Loucy (cell line): ENCODE results near the gene CTRB1.

Experiments used
- H2AFZ ChIP-seq: fragments of 200-600 bp; sonication (generic); 2 replicates; pipeline ENCODE4 v1.6.0; 2016; ENCODE audit warnings: antibody characterized with exemption, mild to moderate bottlenecking, low read length, moderate library complexity
- H3F3A ChIP-seq: fragments of 200-600 bp; 2 replicates; pipeline ENCODE4 v1.6.0; 2016; ENCODE audit warnings: antibody characterized with exemption, low read depth, mild to moderate bottlenecking
- H3K27me3 ChIP-seq: fragments of 200-600 bp; sonication (generic); 2 replicates; pipeline ENCODE4 v1.6.1; 2014; ENCODE audit warnings: low read length, mild to moderate bottlenecking; ENCODE audit not compliant: insufficient read depth, poor library complexity, severe bottlenecking
- H3K36me3 ChIP-seq: fragments of 200-600 bp; sonication (generic); 2 replicates; pipeline ENCODE4 v1.6.1; 2016; ENCODE audit warnings: low read length; ENCODE audit not compliant: insufficient read depth
- H3K4me1 ChIP-seq: fragments of 200-600 bp; sonication (generic); 2 replicates; pipeline ENCODE4 v1.5.1; 2014; ENCODE audit warnings: low read length, mild to moderate bottlenecking; ENCODE audit not compliant: insufficient read depth, poor library complexity, severe bottlenecking
- H3K4me2 ChIP-seq: fragments of 200-600 bp; sonication (generic); 2 replicates; pipeline ENCODE4 v1.6.0; 2014; ENCODE audit warnings: antibody characterized with exemption, low read length, low read depth, mild to moderate bottlenecking; ENCODE audit not compliant: poor library complexity, severe bottlenecking
- H3K4me3 ChIP-seq: fragments of 200-600 bp; sonication (generic); 2 replicates; pipeline ENCODE4 v1.5.1; 2014; ENCODE audit warnings: low read length, mild to moderate bottlenecking, mixed read lengths; ENCODE audit not compliant: poor library complexity, severe bottlenecking
- H3K79me2 ChIP-seq: fragments of 200-600 bp; sonication (generic); 2 replicates; pipeline ENCODE4 v1.6.1; 2014; ENCODE audit warnings: low read length; ENCODE audit not compliant: insufficient read depth
- H3K9ac ChIP-seq: fragments of 200-600 bp; sonication (generic); 2 replicates; pipeline ENCODE4 v1.6.0; 2014; ENCODE audit warnings: mild to moderate bottlenecking, low read depth, low read length, moderate library complexity; ENCODE audit not compliant: poor library complexity, severe bottlenecking
- H3K9me2 ChIP-seq: fragments of 200-600 bp; sonication (generic); replicated peaks from 2 replicates; pipeline ENCODE4 v1.6.1; 2016; ENCODE audit warnings: low read depth, low read length, mixed read lengths
- H3K9me3 ChIP-seq: fragments of 200-600 bp; sonication (generic); 2 replicates; pipeline ENCODE4 v1.6.1; 2014; ENCODE audit warnings: mild to moderate bottlenecking, antibody characterized with exemption, low read length, low read depth; ENCODE audit not compliant: insufficient read depth
- H4K20me1 ChIP-seq: fragments of 200-600 bp; sonication (generic); 2 replicates; pipeline ENCODE4 v1.6.0; 2014; ENCODE audit warnings: antibody characterized with exemption, low read length, mild to moderate bottlenecking; ENCODE audit not compliant: insufficient read depth, poor library complexity, severe bottlenecking
- EZH2phosphoT487 ChIP-seq: fragments of 200-600 bp; IDR thresholded peaks from 2 replicates; pipeline ENCODE4 v1.6.1; 2018; ENCODE audit warnings: antibody characterized with exemption, mild to moderate bottlenecking, moderate library complexity, borderline replicate concordance
- TF ChIP-seq, protein P1 (sequence below): fragments of 200-600 bp; sonication (generic); conservative IDR thresholded peaks from 2 replicates; pipeline ENCODE4 v1.5.1; 2014; ENCODE audit warnings: mild to moderate bottlenecking, antibody characterized with exemption, low read length

Gene CTRB1

DNA sequence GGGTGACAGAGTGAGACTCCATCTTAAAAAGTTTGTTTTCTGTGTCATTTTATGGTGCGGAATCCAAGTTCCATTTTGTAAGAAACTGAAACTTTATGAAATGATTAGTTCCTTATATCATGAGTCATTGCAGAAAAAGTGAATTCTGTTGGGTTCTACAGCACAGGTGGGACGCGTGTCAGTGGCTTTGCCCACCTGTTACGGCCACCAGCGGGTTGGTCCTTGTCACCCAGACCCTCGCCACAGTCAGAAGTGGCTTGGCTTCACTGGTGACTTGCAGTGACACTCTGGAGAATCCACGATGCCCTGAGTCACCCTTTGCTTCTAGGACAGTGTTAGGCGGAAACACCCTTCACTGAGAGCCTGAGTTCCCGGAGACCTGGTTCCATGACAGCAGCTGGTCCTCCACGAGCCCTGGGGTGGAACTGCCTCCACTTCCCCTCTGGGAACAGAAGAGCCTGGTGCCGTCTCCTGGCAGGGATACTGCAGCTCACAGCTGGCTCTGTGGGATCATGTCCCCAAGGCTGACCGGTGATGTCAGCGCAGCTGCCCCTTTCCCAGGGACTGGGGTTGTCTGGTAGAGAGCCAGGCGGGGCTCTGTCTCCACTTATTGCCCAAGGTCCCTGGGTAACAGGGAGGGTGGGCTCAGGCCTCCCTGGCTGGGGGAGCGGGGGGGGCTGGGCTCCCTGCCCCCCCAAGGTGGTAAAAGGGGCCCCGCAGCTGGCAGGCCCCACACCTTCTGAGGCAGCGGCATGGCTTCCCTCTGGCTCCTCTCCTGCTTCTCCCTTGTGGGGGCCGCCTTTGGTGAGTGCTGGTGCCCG is at the start of gene CTRB1:
Gene CTRB1, plus strand, starts transcription at position 733 of the 821 bp plus-strand sequence. Its CDS starts 20 bp downstream, at position 753.
- Histone ChIP-seq H3K79me2 (no peaks in the 10 kb centered on the region), H3K9me2 (no peaks in the 10 kb centered on the region), H3K27me3 (no peaks in the 10 kb centered on the region), H3F3A (no peaks in the 10 kb centered on the region), H3K4me3 (peak within 1 kb of the TSS; percentile 37), H3K4me2 (peak within 1 kb of the TSS; percentile 53), H3K4me1 (no peaks in the 10 kb centered on the region), H3K36me3 (no peaks in the 10 kb centered on the region), H3K9ac (no peak within 1 kb of the TSS), H2AFZ (peak within 1 kb of the TSS; percentile 64; the same call in 1 of the 2 replicates), H4K20me1 (no peaks in the 10 kb centered on the region), H3K9me3 (no peaks in the 10 kb centered on the region)
- no peak for TF ChIP-seq EZH2phosphoT487
- TF ChIP-seq, protein P1, sequence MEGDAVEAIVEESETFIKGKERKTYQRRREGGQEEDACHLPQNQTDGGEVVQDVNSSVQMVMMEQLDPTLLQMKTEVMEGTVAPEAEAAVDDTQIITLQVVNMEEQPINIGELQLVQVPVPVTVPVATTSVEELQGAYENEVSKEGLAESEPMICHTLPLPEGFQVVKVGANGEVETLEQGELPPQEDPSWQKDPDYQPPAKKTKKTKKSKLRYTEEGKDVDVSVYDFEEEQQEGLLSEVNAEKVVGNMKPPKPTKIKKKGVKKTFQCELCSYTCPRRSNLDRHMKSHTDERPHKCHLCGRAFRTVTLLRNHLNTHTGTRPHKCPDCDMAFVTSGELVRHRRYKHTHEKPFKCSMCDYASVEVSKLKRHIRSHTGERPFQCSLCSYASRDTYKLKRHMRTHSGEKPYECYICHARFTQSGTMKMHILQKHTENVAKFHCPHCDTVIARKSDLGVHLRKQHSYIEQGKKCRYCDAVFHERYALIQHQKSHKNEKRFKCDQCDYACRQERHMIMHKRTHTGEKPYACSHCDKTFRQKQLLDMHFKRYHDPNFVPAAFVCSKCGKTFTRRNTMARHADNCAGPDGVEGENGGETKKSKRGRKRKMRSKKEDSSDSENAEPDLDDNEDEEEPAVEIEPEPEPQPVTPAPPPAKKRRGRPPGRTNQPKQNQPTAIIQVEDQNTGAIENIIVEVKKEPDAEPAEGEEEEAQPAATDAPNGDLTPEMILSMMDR, result no peak

DNA sequence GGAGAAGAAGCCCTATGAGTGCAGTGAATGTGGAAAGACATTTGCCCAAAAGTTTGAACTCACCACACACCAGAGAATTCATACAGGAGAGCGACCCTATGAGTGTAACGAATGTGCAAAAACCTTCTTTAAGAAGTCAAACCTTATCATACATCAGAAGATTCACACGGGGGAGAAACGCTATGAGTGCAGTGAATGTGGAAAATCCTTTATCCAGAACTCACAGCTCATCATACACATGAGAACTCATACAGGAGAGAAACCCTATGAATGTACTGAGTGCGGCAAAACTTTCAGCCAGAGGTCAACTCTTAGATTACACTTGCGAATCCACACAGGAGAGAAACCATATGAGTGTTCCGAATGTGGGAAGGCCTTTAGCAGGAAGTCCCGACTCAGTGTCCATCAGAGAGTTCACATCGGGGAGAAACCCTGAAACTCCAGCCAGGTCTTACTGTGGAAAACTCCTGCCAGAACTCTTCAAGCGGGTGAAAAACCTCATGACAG is 48.8 kb upstream of the CTRB1 start:
- H3K9me3 ChIP-seq, result peaks cover 36% of the 10 kb centered on the region; the same call in 1 of the 2 replicates
- no peak overlapping the region for H2AFZ ChIP-seq
- H3K4me3 ChIP-seq, result no peak overlapping the region
- TF ChIP-seq, protein P1, result no peak
- no peak for TF ChIP-seq EZH2phosphoT487
- no peaks in the 10 kb centered on the region for H3K27me3 ChIP-seq
- H4K20me1 ChIP-seq, result no peaks in the 10 kb centered on the region
- H3K4me1 ChIP-seq, result no peaks in the 10 kb centered on the region
- H3K9me2 ChIP-seq, result no peaks in the 10 kb centered on the region
- no peaks in the 10 kb centered on the region for H3F3A ChIP-seq
- no peak overlapping the region for H3K9ac ChIP-seq
- no peaks in the 10 kb centered on the region for H3K79me2 ChIP-seq
- H3K36me3 ChIP-seq, result peaks cover 68% of the 10 kb centered on the region
- H3K4me2 ChIP-seq, result no peak overlapping the region

DNA sequence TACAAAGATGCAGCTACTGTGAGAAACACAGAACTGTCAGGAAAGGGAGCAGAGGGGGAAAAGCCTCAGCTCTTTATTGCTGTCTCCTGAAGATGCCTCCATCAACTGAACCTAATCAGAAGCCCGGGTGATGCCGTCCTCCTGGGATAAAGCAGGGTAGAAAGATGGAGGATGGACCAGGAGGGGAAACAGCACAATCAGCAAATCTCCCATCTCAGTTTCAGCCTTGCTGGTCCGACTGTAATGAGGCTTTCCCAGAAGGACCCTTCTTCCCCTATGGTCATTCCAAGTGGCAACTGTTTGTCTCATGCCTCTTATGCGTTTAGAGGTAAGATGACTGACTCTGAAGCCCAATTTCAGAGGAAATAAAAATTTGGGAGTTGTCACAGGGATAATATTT is 46.2 kb upstream of the CTRB1 start:
- Histone ChIP-seq H3K9ac (no peak overlapping the region), H3K4me3 (no peak overlapping the region), H3K36me3 (peaks cover 47% of the 10 kb centered on the region), H4K20me1 (no peaks in the 10 kb centered on the region), H3F3A (no peaks in the 10 kb centered on the region), H2AFZ (no peak overlapping the region), H3K79me2 (no peaks in the 10 kb centered on the region), H3K27me3 (no peaks in the 10 kb centered on the region), H3K4me1 (no peaks in the 10 kb centered on the region), H3K9me3 (peaks cover 36% of the 10 kb centered on the region; the same call in 1 of the 2 replicates), H3K9me2 (no peaks in the 10 kb centered on the region), H3K4me2 (no peak overlapping the region)
- TF ChIP-seq EZH2phosphoT487, result no peak
- TF ChIP-seq, protein P1, result no peak
